Activated naive CD4-positive, alpha-beta T cell treated with anti-CD3 and anti-CD28 coated beads, Interleukin-2, amount 50 U/mL, for 24 hours (primary cell): ENCODE data around the gene ZC3HAV1.
"Not testable (repeated sequence)": the region's sequence is repeated elsewhere in the genome, so short reads cannot be mapped to it uniquely, and the experiment has no call there.

ENCODE experiments used
- H3K27ac Mint-ChIP-seq: one replicate; pipeline ENCODE4 v1.8.0; 2021; ENCODE audit warnings: mild to moderate bottlenecking, mixed read lengths
- H3K27me3 Mint-ChIP-seq: one replicate; pipeline ENCODE4 v1.8.0; 2021; ENCODE audit warnings: mixed read lengths
- H3K36me3 Mint-ChIP-seq: one replicate; pipeline ENCODE4 v1.8.0; 2021; ENCODE audit warnings: mixed read lengths
- H3K4me1 Mint-ChIP-seq: one replicate; pipeline ENCODE4 v1.8.0; 2021; ENCODE audit warnings: mixed read lengths
- H3K4me3 Mint-ChIP-seq: one replicate; pipeline ENCODE4 v1.8.0; 2021; ENCODE audit warnings: mild to moderate bottlenecking, mixed read lengths
- H3K9me3 Mint-ChIP-seq: one replicate; pipeline ENCODE4 v1.8.0; 2021; ENCODE audit warnings: mixed read lengths

The ZC3HAV1 gene

GRCh38 chr7:139109188-139109982, at the start of gene ZC3HAV1:
ZC3HAV1 (minus strand) TSS chr7:139109720; CDS start chr7:139109331, 389 bp downstream.
- Mint-ChIP-seq H3K4me1 (peaks cover 45% of the 10 kb centered on the region), H3K27me3 (no peaks in the 10 kb centered on the region), H3K4me3 (peak within 1 kb of the TSS; percentile 100), H3K27ac (peak within 1 kb of the TSS; percentile 98), H3K9me3 (peaks cover 5% of the 10 kb centered on the region), H3K36me3 (peaks cover 16% of the 10 kb centered on the region)

GRCh38 chr7:139153832-139154231, 44.3 kb upstream of the ZC3HAV1 start:
- Mint-ChIP-seq H3K36me3 (peaks cover 11% of the 10 kb centered on the region), H3K4me1 (peaks cover 13% of the 10 kb centered on the region), H3K27ac (no peak overlapping the region), H3K4me3 (no peak overlapping the region), H3K27me3 (no peaks in the 10 kb centered on the region), H3K9me3 (no peaks in the 10 kb centered on the region)

DNA sequence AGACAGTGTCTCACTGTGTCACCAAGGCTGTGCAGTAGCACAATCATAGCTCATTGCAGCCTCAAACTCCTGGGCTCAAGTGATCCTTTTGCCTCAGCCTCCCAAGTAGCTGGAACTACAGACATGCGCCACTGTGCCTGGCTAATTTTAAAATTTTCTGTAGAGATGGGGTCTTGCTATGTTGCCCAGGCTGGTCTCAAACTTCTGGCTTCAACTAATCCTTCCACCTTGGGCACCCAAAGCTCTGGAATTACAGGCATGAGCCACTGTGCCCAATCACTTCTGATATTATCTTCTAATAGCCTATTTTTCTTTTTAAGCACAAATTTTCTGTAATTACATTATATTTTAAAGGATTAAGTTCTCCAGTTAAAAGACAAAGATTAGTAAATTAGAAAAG, 42.6 kb upstream of the ZC3HAV1 start:
- no peak overlapping the region for H3K4me3 Mint-ChIP-seq
- no peak overlapping the region for H3K27ac Mint-ChIP-seq
- H3K36me3 Mint-ChIP-seq: peaks cover 12% of the 10 kb centered on the region
- H3K4me1 Mint-ChIP-seq: peaks cover 13% of the 10 kb centered on the region
- no peaks in the 10 kb centered on the region for H3K27me3 Mint-ChIP-seq
- H3K9me3 Mint-ChIP-seq: no peaks in the 10 kb centered on the region

- no peaks in the 10 kb centered on the region for H3K27me3 Mint-ChIP-seq
- H3K27ac Mint-ChIP-seq: no peak overlapping the region
- no peak overlapping the region for H3K4me3 Mint-ChIP-seq
- peaks cover 9% of the 10 kb centered on the region for H3K36me3 Mint-ChIP-seq
- H3K9me3 Mint-ChIP-seq: no peaks in the 10 kb centered on the region
- no peaks in the 10 kb centered on the region for H3K4me1 Mint-ChIP-seq
Observed at GRCh38 chr7:139139150-139139549, 29.6 kb upstream of the ZC3HAV1 start.

- peak overlapping the region; percentile 88 for H3K27ac Mint-ChIP-seq
- peaks cover 2% of the 10 kb centered on the region for H3K36me3 Mint-ChIP-seq
- no peaks in the 10 kb centered on the region for H3K27me3 Mint-ChIP-seq
- H3K4me3 Mint-ChIP-seq: peak overlapping the region; percentile 94
- H3K9me3 Mint-ChIP-seq: no peaks in the 10 kb centered on the region
- H3K4me1 Mint-ChIP-seq: peaks cover 20% of the 10 kb centered on the region
Observed at GRCh38 chr7:139133335-139134139, 24.0 kb upstream of the ZC3HAV1 start.

- no peaks in the 10 kb centered on the region for H3K9me3 Mint-ChIP-seq
- H3K27me3 Mint-ChIP-seq: no peaks in the 10 kb centered on the region
- peak overlapping the region; percentile 88 for H3K27ac Mint-ChIP-seq
- no peaks in the 10 kb centered on the region for H3K36me3 Mint-ChIP-seq
- H3K4me3 Mint-ChIP-seq: peak overlapping the region; percentile 94
- peaks cover 20% of the 10 kb centered on the region for H3K4me1 Mint-ChIP-seq
Observed at GRCh38 chr7:139132887-139133286, 23.4 kb upstream of the ZC3HAV1 start.

DNA sequence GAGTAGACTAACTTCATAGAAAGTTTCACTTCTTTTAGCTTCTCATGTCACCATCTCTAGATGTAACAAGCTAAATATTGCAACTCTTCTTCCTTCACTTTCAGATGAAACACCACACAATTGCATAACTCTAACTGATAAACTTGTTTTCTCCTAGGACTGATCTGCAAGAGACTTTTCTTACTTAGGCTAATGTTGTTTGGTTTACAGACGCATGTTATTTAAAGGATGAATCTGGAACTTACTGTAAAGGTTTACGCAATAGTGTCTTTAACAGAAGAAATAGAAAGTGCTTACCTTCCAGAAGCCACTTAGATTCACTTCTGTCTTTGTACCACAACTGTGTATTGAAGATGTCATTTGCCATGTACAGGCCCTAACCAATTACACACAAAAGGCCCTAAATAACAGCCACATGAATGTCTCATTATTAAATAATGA, 22.1 kb upstream of the ZC3HAV1 start:
- Mint-ChIP-seq H3K4me1 (peaks cover 30% of the 10 kb centered on the region), H3K9me3 (no peaks in the 10 kb centered on the region), H3K27me3 (no peaks in the 10 kb centered on the region), H3K27ac (peak overlapping the region; percentile 13), H3K4me3 (no peak overlapping the region), H3K36me3 (no peaks in the 10 kb centered on the region)

- not testable (repeated sequence) for H3K9me3 Mint-ChIP-seq, H3K36me3 Mint-ChIP-seq
Observed at GRCh38 chr7:139129814-139130213, 20.3 kb upstream of the ZC3HAV1 start.

DNA sequence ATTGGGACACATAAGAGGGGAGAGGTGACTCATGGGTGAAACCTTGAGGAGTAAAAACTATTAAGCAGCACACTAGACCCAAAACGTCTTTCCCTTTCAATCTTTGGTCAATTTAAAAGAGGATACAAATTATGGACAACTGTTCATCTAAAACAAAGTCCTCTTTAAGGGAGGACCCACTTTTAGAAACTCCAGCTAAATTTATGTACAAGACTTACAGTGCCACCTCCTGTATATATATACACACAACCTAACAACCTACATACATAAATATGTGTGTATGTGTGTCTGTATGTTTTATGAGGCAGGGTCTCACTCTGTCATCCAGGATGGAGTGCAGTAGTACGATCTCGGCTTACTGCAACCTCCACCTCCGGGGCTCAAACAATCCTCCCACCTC, 18.1 kb upstream of the ZC3HAV1 start:
- Mint-ChIP-seq H3K4me3 (no peak overlapping the region), H3K27me3 (no peaks in the 10 kb centered on the region), H3K4me1 (peaks cover 40% of the 10 kb centered on the region), H3K27ac (peak overlapping the region; percentile 23), H3K9me3 (no peaks in the 10 kb centered on the region), H3K36me3 (no peaks in the 10 kb centered on the region)

More at GRCh38 chr7:139129814-139130213, 20.3 kb upstream of the ZC3HAV1 start:
- not testable (repeated sequence) for H3K27ac Mint-ChIP-seq, H3K4me3 Mint-ChIP-seq, H3K27me3 Mint-ChIP-seq
- H3K4me1 Mint-ChIP-seq: peaks cover 43% of the 10 kb centered on the region

DNA sequence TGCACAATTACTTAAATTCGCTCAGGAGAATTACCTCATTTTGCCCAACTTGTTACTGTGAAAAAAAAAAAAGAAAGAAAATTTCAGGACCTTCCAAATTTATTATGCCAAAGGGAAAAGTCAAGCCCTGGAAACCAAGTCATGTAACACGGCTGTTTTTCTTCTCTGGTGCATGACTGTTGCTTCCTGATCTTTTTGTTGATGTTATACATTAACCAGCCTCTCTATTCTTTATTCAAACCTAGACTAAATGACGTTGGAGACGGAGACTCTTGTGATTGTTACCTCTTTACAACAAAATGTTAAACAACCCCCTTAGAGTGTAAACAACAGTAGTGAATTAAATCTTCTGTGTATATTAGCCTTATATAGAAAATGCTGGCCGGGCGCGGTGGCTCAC, 16.1 kb upstream of the ZC3HAV1 start:
- Mint-ChIP-seq H3K9me3 (no peaks in the 10 kb centered on the region), H3K27me3 (no peaks in the 10 kb centered on the region), H3K4me3 (no peak overlapping the region), H3K36me3 (no peaks in the 10 kb centered on the region), H3K27ac (no peak overlapping the region), H3K4me1 (peaks cover 35% of the 10 kb centered on the region)

- H3K27ac Mint-ChIP-seq, H3K9me3 Mint-ChIP-seq, H3K27me3 Mint-ChIP-seq, H3K36me3 Mint-ChIP-seq, H3K4me3 Mint-ChIP-seq: not testable (repeated sequence)
- H3K4me1 Mint-ChIP-seq: peaks cover 35% of the 10 kb centered on the region
Observed at GRCh38 chr7:139124995-139125394, 15.5 kb upstream of the ZC3HAV1 start.

GRCh38 chr7:139124084-139124914, 14.8 kb upstream of the ZC3HAV1 start:
- Mint-ChIP-seq H3K27ac (peak overlapping the region; percentile 5), H3K4me3 (no peak overlapping the region), H3K36me3 (no peaks in the 10 kb centered on the region), H3K27me3 (no peaks in the 10 kb centered on the region), H3K9me3 (no peaks in the 10 kb centered on the region), H3K4me1 (peaks cover 38% of the 10 kb centered on the region)

DNA sequence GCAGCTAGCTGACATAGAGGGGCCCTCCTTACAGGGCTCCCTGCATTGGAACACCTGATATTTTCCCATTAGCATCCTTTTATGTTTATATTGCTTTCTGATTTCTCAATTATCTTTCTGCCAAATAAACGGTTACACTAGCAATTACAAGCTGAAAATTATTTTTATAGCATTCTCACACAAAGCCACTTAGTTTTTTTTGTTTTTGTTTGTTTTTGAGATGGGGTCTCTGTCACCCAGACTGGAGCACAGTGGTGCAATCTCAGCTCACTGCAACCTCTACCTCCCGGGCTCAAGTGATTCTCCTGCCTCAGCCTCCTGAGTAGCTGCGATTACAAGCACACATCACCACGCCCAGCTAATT, 9.9 kb upstream of the ZC3HAV1 start:
- Mint-ChIP-seq H3K36me3 (no peaks in the 10 kb centered on the region), H3K4me3 (no peak overlapping the region), H3K27me3 (no peaks in the 10 kb centered on the region), H3K9me3 (no peaks in the 10 kb centered on the region), H3K27ac (no peak overlapping the region), H3K4me1 (peaks cover 48% of the 10 kb centered on the region)

- peak overlapping the region; percentile 26 for H3K4me3 Mint-ChIP-seq
- H3K36me3 Mint-ChIP-seq: no peaks in the 10 kb centered on the region
- H3K27ac Mint-ChIP-seq: peak overlapping the region; percentile 76
- no peaks in the 10 kb centered on the region for H3K27me3 Mint-ChIP-seq
- no peaks in the 10 kb centered on the region for H3K9me3 Mint-ChIP-seq
- H3K4me1 Mint-ChIP-seq: peaks cover 48% of the 10 kb centered on the region
Observed at GRCh38 chr7:139118805-139119485, 9.4 kb upstream of the ZC3HAV1 start.

- H3K4me3 Mint-ChIP-seq: peak overlapping the region; percentile 31
Observed at GRCh38 chr7:139118234-139118804, 8.8 kb upstream of the ZC3HAV1 start.

More at GRCh38 chr7:139118234-139118804, 8.8 kb upstream of the ZC3HAV1 start:
- Mint-ChIP-seq H3K27ac (peak overlapping the region; percentile 77), H3K27me3 (no peaks in the 10 kb centered on the region), H3K36me3 (no peaks in the 10 kb centered on the region), H3K4me1 (peaks cover 46% of the 10 kb centered on the region), H3K9me3 (no peaks in the 10 kb centered on the region)
